HL-60 (cell line): ENCODE data around the gene CREBBP.

Experiments used
- DNase-seq, 2 experiments: peaks; one replicate each; pipeline ENCODE4 v3.0.0-alpha.2; 2010 to 2020; ENCODE audit warnings: low read depth in 1 of 2, low spot score in 1 of 2
- H3K27ac ChIP-seq: fragments of 250-450 bp; sonication (Bioruptor Pico); replicated peaks from 2 replicates; pipeline ENCODE4 v1.5.1; 2020; ENCODE audit warnings: mild to moderate bottlenecking, moderate library complexity
- H3K27me3 ChIP-seq: fragments of 250-450 bp; sonication (Bioruptor Pico); 2 replicates; pipeline ENCODE4 v1.5.1; 2021; ENCODE audit warnings: mild to moderate bottlenecking, moderate library complexity; ENCODE audit not compliant: insufficient read depth, poor library complexity, severe bottlenecking
- H3K4me3 ChIP-seq: replicated peaks from 2 replicates; pipeline ENCODE4 v1.5.1; 2011; ENCODE audit warnings: mild to moderate bottlenecking, control low read depth, low read length; ENCODE audit not compliant: insufficient read depth
- CTCF ChIP-seq: IDR thresholded peaks from one replicate; pipeline ENCODE4 v1.5.1; 2011; ENCODE audit warnings: low read length, control low read depth, inconsistent platforms; ENCODE audit not compliant: insufficient read depth
- GABPA ChIP-seq: IDR thresholded peaks from 2 replicates; pipeline ENCODE4 v1.6.1; 2012; ENCODE audit warnings: low read depth
- POLR2AphosphoS5 ChIP-seq: IDR thresholded peaks from 2 replicates; pipeline ENCODE4 v1.6.1; 2012; ENCODE audit warnings: low read depth
- REST ChIP-seq: IDR thresholded peaks from 2 replicates; pipeline ENCODE4 v1.6.1; 2012; ENCODE audit warnings: low read depth; ENCODE audit not compliant: insufficient replicate concordance
- SPI1 ChIP-seq: IDR thresholded peaks from 2 replicates; pipeline ENCODE4 v1.6.1; 2012; ENCODE audit warnings: low read depth, mild to moderate bottlenecking, borderline replicate concordance

CREBBP gene

GRCh38 chr16:3776316-3776715, 104.2 kb downstream of the CREBBP start:
- no peak overlapping the region for H3K27ac ChIP-seq
- no peaks in the 10 kb centered on the region for H3K27me3 ChIP-seq
- no peak for DNase-seq
- H3K4me3 ChIP-seq = no peak overlapping the region
- TF ChIP-seq GABPA = no peak
- no peak for TF ChIP-seq REST
- TF ChIP-seq POLR2AphosphoS5 = no peak
- TF ChIP-seq CTCF = no peak
- TF ChIP-seq SPI1 = no peak

GRCh38 chr16:3774819-3775218, 105.7 kb downstream of the CREBBP start:
- no peak for DNase-seq
- Histone ChIP-seq H3K4me3 (no peak overlapping the region), H3K27me3 (no peaks in the 10 kb centered on the region), H3K27ac (no peak overlapping the region)
- TF ChIP-seq CTCF (no peak), SPI1 (no peak), GABPA (no peak)

GRCh38 chr16:3774156-3774767, 106.3 kb downstream of the CREBBP start:
- H3K27ac ChIP-seq = no peak overlapping the region
- no peak for TF ChIP-seq POLR2AphosphoS5
- TF ChIP-seq REST = no peak
- no peak for TF ChIP-seq CTCF
- TF ChIP-seq SPI1 = no peak
- no peak for TF ChIP-seq GABPA
- DNase-seq = no peak
- H3K27me3 ChIP-seq = no peaks in the 10 kb centered on the region
- H3K4me3 ChIP-seq = no peak overlapping the region

GRCh38 chr16:3773663-3774062, 106.8 kb downstream of the CREBBP start:
- Histone ChIP-seq H3K27ac (no peak overlapping the region), H3K4me3 (no peak overlapping the region), H3K27me3 (no peaks in the 10 kb centered on the region)
- DNase-seq = no peak
- TF ChIP-seq GABPA = no peak
- no peak for TF ChIP-seq CTCF
- TF ChIP-seq SPI1 = no peak
- no peak for TF ChIP-seq POLR2AphosphoS5
- TF ChIP-seq REST = no peak
